Nephron (organoid): ENCODE data around the gene CEACAM21.
A peak's percentile ranks its signal among the peaks of the same experiment; 100 is the strongest.

Source experiments
- H3K27ac Mint-ChIP-seq, 3 experiments: 2 replicates each; pipeline ENCODE4 v1.8.0; 2020; ENCODE audit warnings: mixed read lengths in 3 of 3, mild to moderate bottlenecking in 2 of 3, moderate library complexity in 1 of 3
- H3K27me3 Mint-ChIP-seq: 2 replicates; pipeline ENCODE4 v1.8.0; 2021; ENCODE audit warnings: low read depth, mild to moderate bottlenecking, moderate library complexity, mixed read lengths
- H3K36me3 Mint-ChIP-seq: 2 replicates; pipeline ENCODE4 v1.8.0; 2020; ENCODE audit warnings: low read depth, mixed read lengths
- H3K4me1 Mint-ChIP-seq: 2 replicates; pipeline ENCODE4 v1.8.0; 2020; ENCODE audit warnings: mixed read lengths
- H3K4me3 Mint-ChIP-seq, 3 experiments: 2 replicates each; pipeline ENCODE4 v1.8.0; 2020; ENCODE audit warnings: mild to moderate bottlenecking in 3 of 3, mixed read lengths in 3 of 3, moderate library complexity in 2 of 3
- H3K9me3 Mint-ChIP-seq: 2 replicates; pipeline ENCODE4 v1.8.0; 2020; ENCODE audit warnings: mixed read lengths
- CTCF ChIP-seq, 3 experiments: fragments of 200-600 bp; sonication (generic); IDR thresholded peaks; one replicate each; pipeline ENCODE4 v1.5.0; 2021; ENCODE audit warnings: antibody characterized with exemption in 3 of 3; ENCODE audit not compliant: unreplicated experiment in 3 of 3

Gene CEACAM21

GRCh38 chr19:41595890-41596280 is 19.9 kb downstream of the CEACAM21 start:
- H3K4me3 Mint-ChIP-seq, result no peak overlapping the region
- peaks cover 19% of the 10 kb centered on the region for H3K27me3 Mint-ChIP-seq
- H3K36me3 Mint-ChIP-seq, result no peaks in the 10 kb centered on the region
- no peak overlapping the region for H3K27ac Mint-ChIP-seq
- no peaks in the 10 kb centered on the region for H3K9me3 Mint-ChIP-seq
- TF ChIP-seq CTCF (IDR thresholded peaks at IDR 0.05; ENCODE audit: unreplicated experiment in 3 of 3), result no peak
- no peaks in the 10 kb centered on the region for H3K4me1 Mint-ChIP-seq

DNA sequence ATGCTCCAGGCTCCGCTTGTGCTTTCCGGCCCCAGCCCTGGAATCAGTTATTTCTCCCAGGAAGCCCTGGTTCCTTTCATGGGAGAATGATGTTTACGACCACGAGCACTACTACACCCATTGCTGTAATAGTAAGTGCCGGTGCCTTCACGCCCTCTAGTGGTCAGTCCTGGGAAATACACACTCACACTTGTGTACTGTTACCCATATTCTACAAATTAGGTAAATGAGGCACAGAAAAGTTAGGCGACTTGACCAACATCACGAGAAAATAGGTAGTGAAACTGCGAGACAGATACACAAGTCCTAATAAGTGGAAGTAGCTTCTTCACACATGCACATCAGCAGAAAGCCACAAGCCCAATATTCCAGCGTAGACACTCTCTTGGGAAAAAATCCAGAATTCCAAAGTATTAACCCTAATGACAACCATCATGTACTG is 21.7 kb downstream of the CEACAM21 start:
- H3K27ac Mint-ChIP-seq, result no peak overlapping the region
- no peaks in the 10 kb centered on the region for H3K4me1 Mint-ChIP-seq
- peak; percentile 76 to 80 (median 76) for TF ChIP-seq CTCF (IDR thresholded peaks at IDR 0.05; ENCODE audit: unreplicated experiment in 3 of 3)
- H3K4me3 Mint-ChIP-seq, result no peak overlapping the region
- H3K27me3 Mint-ChIP-seq, result peaks cover 19% of the 10 kb centered on the region
- H3K9me3 Mint-ChIP-seq, result no peaks in the 10 kb centered on the region
- H3K36me3 Mint-ChIP-seq, result no peaks in the 10 kb centered on the region

DNA sequence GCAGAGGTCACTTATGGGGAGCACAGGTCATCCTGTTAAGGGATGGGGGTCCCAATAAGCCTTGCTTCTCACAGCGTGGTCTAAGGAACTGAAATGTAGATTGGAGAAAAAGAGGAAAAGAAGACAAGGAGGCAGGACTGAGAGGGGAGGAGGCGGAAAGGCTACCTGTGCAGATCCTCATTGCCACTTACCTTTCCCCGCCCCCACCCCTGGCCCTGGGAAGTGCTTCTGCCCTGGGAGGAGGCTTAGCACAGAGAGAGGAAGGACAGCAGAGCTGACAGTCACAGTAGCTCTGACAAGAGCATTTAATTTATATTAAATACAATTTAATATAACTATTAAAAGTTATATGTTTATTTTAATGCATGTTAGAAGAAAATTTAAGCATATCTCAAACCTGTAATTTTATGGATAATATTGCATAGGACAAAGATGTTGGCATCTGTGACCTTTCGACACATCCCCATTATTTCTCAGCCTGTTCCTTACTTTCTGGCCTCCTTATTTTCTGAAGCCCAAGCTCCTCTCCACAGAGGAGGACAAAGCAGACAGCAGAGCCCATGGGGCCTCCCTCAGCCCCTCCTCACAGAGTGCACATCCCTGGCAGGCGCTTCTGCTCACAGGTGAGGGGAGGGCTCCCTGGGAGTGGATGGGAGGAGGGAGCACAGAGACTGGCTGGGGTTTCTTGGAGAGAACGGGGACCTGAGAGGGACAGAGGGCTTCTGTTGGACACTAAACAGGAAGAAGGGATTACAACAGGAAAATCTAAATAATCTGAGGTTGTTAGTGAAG is 23.4 kb downstream of the CEACAM21 start:
- H3K4me3 Mint-ChIP-seq, result no peak overlapping the region
- no peaks in the 10 kb centered on the region for H3K4me1 Mint-ChIP-seq
- no peaks in the 10 kb centered on the region for H3K36me3 Mint-ChIP-seq
- H3K27ac Mint-ChIP-seq, result no peak overlapping the region
- H3K27me3 Mint-ChIP-seq, result peaks cover 25% of the 10 kb centered on the region
- no peak for TF ChIP-seq CTCF (IDR thresholded peaks at IDR 0.05; ENCODE audit: unreplicated experiment in 3 of 3)
- H3K9me3 Mint-ChIP-seq, result no peaks in the 10 kb centered on the region

- no peaks in the 10 kb centered on the region for H3K4me1 Mint-ChIP-seq
- peaks cover 20% of the 10 kb centered on the region for H3K27me3 Mint-ChIP-seq
- H3K36me3 Mint-ChIP-seq, result no peaks in the 10 kb centered on the region
- H3K9me3 Mint-ChIP-seq, result no peaks in the 10 kb centered on the region
- no peak overlapping the region for H3K4me3 Mint-ChIP-seq
- H3K27ac Mint-ChIP-seq, result no peak overlapping the region
- no peak for TF ChIP-seq CTCF (IDR thresholded peaks at IDR 0.05; ENCODE audit: unreplicated experiment in 3 of 3)
Measured at GRCh38 chr19:41601771-41602170, 25.8 kb downstream of the CEACAM21 start.

- no peaks in the 10 kb centered on the region for H3K36me3 Mint-ChIP-seq
- H3K27ac Mint-ChIP-seq, result no peak overlapping the region
- TF ChIP-seq CTCF (IDR thresholded peaks at IDR 0.05; ENCODE audit: unreplicated experiment in 3 of 3), result no peak
- no peak overlapping the region for H3K4me3 Mint-ChIP-seq
- H3K9me3 Mint-ChIP-seq, result no peaks in the 10 kb centered on the region
- H3K27me3 Mint-ChIP-seq, result peaks cover 10% of the 10 kb centered on the region
- H3K4me1 Mint-ChIP-seq, result no peaks in the 10 kb centered on the region
Measured at GRCh38 chr19:41604831-41605230, 28.9 kb downstream of the CEACAM21 start.
